Spleen (tissue), 7 donors: Measurements from ENCODE around the gene KCNAB2.

Experiments
- CTCF ChIP-seq, 11 experiments: fragments of 200-600 bp in 7 of 11; fragments of 450-650 bp in 4 of 11; sonication (generic) in 4 of 11; IDR thresholded peaks in 8 of 11; conservative IDR thresholded peaks in 3 of 11; 1 replicate in 7 of 11; 2 replicates in 4 of 11; pipeline versions ENCODE4 v1.4.0 to v1.8.0; 2016 to 2021; ENCODE audit warnings: antibody characterized with exemption in 11 of 11, inconsistent platforms in 4 of 11, mild to moderate bottlenecking in 1 of 11
- POLR2A ChIP-seq, 3 donors: fragments of 450-650 bp; IDR thresholded peaks; one replicate each; pipeline ENCODE4 v1.5.1; 2017; ENCODE audit warnings: antibody characterized with exemption in 3 of 3, mild to moderate bottlenecking in 1 of 3
- POLR2AphosphoS5 ChIP-seq, 3 donors: sonication (generic); formaldehyde crosslinking; IDR thresholded peaks; one replicate each; pipeline ENCODE4 v1.5.1; 2017; ENCODE audit warnings: antibody characterized with exemption in 3 of 3
- donor health status: DM: no; HTN: no; CAD: no; lungs with moderate emphysema.
- donor health status: DM: no; HTN: no; CAD: no.
- donor health status: DM: no; HTN: no; CAD: no.

- TF ChIP-seq POLR2A (IDR thresholded peaks at IDR 0.05) (no peak), CTCF (IDR thresholded peaks at IDR 0.05 in 8 of 11, conservative IDR thresholded peaks at IDR 0.05 in 3 of 11) (no peak), POLR2AphosphoS5 (IDR thresholded peaks at IDR 0.05) (no peak)
Measured at GRCh38 chr1:6103111-6103853, 57.6 kb downstream of the KCNAB2 start.
